ENCODE data around the gene MRPS26.

- no peak for TF ChIP-seq CTCF (conservative IDR thresholded peaks at IDR 0.05)
- TF ChIP-seq ZFX (IDR thresholded peaks at IDR 0.05), result no peak
Measured at GRCh38 chr20:3072530-3073250, 26.8 kb downstream of the MRPS26 start.

All from C4-2B (cell line).